NCI-H774 (cell line): ENCODE data around the gene DHRS13.
A peak's percentile ranks its signal among the peaks of the same experiment; 100 is the strongest.
"Not testable (repeated sequence)": the region's sequence is repeated elsewhere in the genome, so short reads cannot be mapped to it uniquely, and the experiment has no call there.

Source experiments
- DNase-seq: peaks from one replicate; lab custom pipeline; 2025; lab: John Stamatoyannopoulos, UW

Gene DHRS13

DNA sequence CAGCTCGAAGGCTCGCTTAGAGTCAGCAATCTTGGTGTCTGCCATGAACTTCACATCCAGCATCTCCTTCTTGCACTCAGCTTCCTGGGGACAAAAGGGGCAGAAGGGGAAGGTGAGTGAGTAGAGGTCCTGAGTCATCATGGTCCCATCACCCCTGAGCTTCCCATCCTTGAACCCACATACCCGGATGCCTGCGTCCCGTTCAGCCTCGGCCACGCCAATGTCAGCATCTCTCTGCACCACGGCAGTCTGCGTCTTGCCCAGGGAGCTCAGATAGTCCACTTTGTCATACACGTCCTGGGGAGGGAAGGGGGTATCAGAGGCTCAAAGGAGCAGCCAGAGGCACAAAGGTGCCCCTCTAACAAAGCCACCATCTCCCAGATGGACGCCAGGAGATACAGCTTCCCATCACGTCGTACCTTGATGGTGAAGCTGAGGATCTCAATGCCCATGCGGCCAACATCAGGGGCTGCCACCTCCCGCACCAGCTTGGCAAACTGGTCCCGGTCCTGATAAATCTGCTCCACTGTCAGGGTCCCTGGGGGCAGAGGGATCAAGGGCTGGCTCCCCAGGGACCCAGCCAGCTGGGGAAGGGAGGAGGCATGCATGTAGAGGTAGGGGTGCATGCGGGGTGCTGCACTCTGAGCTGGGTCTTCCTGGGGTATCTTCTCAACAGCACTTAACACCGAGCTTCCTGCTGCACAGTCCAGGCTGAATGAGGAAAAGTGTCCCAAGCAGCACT, 20.6 kb downstream of the DHRS13 start:
- DNase-seq: no peak

DNA sequence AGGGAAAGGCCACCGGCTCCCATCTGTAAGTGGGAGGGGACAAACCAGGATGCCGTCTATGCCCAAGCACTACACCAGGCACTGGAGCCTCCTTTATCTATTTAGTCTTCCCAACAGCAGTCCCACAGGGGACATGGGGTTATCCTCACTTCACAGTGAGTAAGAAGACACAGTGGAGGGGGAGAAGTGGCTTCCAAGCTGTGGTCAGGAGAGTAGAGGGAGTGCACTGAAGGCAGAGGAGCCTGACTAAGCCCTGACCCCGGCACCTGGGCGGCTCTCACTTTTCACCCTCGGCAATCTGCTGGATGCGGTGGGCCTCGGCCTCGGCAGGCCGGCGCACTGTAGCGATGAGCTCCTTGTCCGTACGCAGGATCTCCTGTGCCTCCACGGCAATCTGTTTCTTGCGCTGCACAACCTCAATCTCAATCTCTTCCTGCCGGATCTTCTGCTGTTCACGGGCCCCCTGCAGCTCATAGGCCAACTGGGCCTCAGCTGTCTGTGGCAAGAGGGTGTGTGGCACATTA, 21.3 kb downstream of the DHRS13 start:
- DNase-seq: no peak

DNA sequence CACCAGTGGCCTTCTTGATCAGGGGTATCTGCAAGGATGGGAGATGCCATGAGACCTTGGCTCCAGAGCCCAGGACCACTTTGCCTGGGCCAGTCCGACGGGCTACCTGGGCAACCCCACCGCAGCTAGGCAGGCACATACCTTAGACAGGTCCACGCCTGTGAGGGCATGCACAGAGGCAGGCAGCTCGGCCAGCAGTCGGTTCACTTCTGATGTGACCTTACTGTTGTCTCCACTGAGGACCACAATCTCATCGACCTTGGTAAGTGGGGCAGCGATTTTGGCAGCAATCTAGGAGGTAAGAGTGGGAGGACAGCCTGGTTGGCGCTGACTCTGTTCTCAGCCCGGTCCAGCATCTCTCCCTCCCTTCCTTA, 22.3 kb downstream of the DHRS13 start:
- no peak for DNase-seq

DNA sequence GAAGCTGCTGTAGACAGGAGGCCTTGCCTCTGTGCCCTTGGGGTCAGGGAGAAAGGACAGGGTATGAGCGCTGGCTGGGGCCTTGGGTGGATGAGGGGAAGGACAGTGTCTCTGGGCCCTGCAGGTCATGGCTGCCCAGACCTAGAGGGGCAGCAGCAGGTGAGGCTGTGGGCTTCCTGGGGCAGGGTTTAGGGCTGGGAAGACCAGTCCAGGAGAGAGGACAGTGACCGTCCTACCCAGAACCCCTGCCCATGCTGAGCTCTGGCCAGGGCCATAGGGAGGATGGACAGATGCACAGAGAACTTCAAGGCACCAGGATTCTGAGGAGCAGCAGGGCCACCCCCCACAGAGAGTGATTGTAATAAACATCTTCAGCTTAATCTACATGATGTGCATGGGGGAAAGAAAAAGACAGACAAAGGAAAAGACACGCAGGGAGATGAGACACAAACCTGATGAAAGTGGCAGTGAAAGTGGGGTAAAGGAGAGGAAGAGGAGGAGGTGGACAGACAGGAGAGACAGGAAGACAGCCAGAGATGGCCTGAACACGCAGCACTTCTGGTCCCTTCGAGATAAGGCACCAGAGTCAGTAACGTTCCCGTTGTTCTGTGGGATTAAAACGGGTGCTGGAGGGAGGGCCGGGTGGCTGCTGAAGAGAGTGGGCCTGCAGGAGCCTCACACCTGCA, 22.9 kb downstream of the DHRS13 start:
- DNase-seq: no peak

DNA sequence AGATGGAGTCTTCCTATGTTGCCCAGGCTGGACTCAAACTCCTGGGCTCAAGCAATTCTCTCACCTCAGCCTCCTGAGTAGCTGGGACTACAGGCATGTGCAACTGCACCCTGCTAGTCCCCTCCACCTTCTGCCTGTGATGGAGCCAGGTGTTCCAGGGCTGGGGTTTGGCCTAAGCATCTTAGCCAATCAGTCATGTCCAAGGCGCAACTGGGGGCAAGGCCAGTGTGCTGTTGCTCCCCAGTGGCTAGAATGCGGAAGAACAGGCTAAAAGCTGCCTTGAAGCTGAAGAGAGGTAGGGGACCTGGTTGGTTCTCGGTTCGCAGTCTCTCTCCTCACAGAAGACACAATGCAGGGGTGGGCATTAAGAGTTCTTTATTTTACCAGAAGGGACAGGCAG, 23.9 kb downstream of the DHRS13 start:
- peak; percentile 10 for DNase-seq

DNA sequence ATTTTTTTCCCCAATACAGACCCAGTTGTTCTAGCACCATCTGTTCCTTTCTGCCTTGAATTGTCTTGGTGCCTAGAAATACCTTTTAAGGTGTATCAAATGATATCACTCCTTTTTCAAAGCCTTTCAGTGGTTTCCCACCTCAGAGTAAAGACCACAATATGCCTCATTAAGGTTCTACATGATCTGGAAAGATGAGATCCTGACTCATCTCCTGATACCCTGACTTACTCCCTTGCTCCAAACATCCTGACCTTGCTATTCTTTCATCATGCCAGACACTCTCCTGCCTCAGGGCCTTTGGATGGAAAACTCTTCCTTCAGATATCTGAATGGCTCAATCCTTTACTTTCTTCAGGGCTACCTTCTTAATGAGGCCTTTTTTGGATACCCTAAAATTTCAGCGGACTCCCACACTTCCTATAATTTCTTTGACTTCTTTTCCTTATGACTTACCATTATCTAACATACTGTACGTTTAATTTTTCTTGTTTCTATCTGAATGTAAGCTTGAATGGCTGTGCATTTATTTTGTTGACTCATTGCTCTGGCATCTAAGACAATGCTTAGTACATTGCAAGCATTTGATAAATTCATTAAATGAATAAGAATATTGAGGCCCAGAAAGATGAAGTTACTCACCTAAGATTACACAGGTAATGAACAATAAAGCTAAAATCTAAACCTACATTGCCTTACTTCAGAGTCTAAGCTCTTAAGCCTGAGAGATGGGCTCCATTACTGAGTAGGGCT, 24.5 kb downstream of the DHRS13 start:
- DNase-seq: no peak

DNA sequence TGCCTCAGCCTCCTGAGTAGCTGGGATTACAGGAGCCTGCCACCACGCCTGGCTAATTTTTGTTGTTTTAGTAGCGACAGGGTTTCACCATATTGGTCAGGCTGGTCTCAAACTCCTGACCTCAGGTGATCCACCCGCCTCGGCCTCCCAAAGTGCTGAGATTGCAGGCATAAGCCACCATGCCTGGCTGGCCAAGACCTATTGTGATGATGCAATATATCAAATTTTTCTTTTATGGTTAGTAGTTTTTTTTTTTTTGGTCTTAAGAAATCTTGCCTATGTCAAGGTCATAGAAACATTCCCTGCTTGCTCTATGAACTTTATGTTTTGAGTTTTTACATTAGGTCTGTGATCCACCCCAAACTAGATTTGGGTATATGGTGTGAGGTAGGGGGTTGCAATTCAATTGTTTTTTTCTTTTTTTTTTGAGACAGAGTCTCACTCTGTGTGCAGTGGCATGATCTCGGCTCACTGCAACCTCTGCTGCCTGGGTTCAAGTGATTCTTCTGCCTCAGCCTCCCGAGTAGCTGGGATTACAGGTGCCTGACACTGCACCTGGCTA, 25.6 kb downstream of the DHRS13 start:
- not testable (repeated sequence) for DNase-seq

DNA sequence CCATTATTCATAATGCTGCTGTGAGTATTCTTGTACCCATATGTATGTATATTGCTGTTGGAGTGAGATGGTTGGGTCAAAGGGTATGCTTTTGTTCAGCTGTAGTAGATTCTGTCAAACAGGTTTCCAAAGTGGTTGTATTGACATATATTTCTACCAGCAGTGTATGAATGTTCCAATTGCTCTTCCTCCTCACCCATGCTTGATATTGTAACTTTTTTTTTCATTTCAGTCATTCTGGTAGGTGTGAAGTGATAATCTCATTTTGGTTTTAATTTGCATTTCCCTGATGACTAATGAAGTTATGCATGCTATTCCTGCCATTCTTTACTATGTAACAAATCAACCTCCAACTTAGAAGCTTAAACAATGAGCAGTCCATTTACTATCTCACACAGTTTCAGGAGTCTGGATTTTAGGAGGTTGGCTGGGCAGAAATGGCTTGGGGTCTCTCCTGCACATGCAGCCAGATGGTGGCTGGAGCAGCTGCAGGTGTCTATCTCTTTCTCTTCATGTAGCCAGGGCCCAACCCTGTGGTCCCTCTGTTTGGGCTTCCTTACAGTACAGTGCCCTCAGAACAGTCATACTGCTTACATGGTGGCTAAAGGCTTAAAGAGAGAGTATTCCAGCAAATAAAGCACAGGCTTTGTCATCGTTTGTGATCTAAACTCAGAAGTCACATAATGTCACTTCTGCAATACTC, 26.9 kb downstream of the DHRS13 start:
- no peak for DNase-seq

DNA sequence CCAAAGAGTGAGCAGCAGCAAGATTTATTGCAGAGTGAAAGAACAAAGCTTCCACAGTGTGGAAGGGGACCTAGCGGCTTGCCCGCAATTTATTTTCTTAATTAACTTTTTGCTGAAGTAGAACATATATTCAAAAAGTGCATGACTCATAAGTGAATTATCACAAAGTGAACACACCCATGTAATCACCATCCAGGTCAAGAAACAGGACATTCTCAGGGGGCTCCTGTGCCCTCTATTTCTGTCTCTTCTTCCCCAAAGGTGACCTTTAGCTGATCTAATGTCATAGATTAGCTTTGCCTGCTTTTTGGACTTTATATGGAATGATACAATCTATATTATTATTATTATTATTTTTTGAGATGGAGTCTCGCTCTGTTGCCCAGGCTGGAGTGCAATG, 28.1 kb downstream of the DHRS13 start:
- DNase-seq: no peak

DNA sequence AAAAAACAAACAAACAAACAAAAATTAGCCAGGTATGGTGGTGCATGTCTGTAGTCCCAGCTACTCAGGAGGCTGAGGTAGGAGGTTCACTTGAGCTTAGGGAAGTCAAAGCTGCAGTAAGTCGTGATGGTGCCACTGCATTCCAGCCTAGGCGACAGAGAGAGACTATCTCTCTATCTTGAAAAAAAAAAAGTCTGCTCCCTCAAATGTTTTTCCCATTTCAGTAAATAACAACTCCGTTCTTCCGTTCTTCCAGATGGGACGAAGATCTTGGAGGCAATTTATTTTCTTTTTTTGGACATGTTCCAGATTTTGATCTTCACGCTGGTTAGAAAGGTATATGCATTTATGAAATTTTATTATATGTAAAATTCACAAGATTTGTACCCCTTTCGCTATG, 29.0 kb downstream of the DHRS13 start:
- DNase-seq: no peak

DNA sequence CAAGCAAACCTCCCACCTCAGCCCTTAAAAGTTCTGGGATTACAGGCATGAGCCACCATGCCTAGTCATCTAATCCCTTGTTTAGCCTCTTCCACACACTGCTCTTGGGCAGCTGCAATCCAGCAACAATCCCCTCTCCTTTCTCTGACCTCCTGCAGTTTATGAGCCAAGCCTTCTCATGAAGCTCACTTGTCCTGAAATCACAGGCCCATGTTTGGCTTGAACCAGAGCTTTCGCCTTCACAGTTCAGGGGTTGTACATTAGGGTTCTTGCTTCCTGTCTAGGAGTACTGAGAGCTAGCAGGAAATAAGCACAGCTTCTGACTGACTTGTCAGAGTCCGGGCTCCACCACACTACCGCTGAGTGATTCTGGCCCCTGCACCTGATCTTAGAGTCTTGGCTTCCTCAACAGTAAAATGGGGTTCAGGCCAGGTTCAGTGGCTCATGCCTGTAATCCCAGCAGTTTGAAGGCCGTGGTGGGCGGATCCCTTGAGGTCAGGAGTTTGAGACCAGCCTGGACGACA, 31.8 kb downstream of the DHRS13 start:
- DNase-seq: no peak

DNA sequence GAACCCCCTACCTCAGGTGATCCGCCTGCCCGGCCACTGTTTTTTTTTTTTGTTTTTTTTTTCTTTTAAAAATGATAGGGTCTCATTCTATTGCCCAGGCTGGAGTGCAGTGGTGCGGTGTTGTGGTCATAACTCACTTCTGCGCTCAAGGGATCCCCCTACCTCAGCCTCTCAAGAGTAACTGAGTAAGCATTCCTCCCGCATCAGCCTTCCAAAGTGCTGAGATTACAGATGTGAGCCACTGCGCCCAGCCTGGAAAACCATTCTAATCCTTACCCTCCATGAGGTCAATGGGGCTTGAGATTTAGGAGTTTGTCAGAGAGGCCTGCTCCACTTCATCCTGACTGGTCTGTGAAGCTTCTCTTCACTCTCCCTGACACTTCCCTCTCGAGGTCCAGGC, 35.6 kb downstream of the DHRS13 start:
- no peak for DNase-seq

DNA sequence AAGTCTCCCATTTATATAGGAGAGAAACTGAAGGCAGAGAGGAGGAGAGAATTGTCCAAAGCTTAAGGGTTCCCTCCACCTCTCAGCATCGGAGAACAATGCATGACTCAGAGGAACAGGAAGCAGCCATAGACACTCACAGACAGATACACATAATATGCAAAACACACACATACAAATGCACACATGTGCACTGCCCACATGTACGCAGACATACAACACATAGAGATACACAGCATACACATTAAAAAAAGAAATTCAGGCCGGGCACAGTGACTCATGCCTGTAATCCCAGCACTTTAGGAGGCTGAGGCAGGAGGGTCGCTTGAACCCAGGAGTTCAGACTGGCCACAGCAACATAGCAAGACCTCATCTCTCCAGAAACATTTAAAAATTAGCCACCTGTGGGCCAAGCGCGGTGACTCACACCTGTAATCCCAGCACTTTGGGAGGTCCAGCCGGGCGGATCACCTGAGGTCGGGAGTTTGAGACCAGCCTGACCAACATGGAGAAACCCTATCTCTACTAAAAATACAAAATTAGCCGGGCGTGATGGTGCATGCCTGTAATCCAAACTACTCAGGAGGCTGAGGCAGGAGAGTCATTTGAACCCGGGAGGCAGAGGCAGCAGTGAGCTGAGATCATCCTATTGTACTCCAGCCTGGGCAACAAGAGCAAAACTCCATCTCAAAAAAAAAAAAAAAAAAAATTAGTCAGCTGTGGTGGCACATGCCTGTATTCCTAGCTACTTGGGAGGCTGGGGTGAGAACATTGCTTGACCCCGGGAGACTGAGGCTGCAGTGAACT, 36.7 kb downstream of the DHRS13 start:
- DNase-seq: no peak

DNA sequence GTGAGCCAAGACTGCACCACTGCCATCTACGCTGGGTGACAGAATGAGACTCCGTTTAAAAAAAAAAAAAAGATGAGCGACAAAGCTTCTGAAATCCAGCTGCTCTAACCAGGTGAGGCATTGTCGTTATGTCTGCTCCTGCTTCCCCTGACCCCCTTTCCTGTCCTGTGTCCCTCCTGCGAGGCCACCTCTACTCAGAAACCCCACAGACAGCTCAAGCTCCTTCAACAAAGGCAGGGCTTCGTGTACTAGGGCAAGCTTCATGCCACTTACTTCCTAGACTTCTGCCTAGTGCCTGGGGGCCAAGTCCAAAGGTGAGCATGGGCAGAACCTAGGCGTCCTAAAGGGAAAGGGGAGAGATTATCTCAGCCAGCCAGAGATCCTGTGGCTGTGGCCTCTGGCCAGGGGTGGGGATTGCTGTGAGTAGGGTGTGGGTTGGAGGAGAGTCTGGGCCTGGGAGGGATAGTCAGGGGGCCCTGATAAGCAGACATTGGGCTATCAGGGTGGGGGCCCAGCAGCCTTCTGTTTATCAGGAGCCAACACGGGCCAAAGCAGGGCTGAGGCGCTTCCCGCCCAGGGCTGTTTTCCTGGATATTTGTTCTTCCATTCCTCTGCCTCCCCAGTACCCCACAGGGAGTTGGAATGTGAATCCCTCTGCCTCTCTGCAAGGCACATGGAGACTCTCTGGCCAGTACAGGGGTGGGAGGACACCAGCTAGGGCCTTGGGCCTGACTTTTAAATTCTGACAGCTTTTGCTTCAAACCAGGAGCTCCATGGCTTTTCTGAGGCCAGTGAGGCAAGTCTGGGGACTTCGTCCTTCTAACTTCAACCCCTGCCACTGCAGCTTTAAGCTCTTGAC, 37.7 kb downstream of the DHRS13 start:
- no peak for DNase-seq

DNA sequence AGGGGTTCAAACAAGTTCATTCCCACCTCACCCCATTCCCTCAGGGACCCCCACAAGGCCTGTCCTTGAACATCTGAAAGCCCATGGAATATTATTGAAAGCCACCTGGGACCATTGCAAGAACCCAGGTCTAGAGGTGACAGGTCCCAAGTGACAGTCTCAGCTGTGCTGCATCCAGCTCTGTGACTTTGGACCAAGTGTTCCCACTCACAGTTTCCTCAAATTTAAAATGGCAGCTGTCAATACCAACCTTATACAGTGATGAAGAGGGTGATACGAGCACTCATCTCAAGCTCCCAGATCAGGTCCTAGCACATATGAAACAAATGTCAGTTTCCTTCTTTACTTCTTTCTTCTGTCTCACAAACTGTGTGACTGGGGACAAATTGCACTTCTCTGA, 38.9 kb downstream of the DHRS13 start:
- no peak for DNase-seq

DNA sequence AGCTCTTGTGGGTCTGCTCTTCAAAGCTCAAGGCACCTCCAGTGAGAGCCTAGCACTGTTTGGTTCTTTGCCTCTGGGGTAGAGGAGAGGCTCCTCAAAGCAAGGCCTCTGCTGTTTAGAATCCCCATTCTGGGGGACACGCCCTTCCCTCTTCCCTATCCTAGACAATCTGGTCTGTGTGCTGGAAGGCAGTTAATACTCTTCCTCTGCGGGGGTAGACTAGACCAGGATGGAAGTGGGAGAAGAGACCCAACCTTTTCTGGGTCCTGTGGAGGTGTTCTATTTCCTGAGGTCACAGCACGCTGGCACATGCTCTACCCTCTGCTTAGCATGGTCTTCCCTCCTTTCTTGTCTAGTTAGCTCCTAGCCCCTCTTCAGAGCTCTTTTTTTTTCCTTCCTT, 40.3 kb downstream of the DHRS13 start:
- no peak for DNase-seq

DNA sequence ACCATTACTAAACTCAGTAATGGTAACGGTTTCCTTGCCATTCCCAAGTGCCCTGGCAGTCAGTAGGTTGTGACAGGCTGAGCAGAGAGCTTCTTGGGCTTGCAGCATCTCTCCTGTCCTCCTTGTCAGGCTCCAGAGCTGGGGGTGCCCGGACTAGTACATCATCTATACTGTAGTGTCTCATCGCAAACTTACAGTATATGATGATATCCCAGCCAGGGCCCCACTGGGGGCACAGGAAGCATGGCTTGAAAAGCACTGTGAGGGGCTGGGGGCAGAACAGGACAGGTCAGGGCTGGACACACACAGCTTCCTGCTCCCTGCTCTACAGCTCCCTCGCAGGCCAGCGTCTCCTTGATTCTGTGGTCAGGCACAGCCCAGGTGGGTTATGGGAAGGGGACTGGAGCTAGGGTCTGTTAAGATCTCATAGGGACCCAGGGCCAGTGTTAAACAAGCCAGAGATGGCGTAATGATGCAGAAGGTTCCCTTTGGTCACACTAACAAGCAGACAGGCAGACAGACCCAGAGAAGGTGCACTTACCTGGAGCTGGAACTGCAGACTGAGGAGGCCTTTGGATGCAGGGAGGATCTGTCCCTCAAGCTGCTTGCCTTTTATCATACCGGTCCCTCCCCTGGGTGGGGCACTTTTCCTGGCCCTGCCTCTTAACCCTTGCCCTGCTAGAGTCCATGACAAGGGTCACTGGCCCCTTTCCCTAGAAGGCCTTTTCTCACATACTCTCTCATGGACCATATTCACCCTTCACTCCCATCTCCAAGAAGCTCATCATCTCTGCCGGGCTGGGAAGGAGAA, 41.3 kb downstream of the DHRS13 start:
- no peak for DNase-seq

DNA sequence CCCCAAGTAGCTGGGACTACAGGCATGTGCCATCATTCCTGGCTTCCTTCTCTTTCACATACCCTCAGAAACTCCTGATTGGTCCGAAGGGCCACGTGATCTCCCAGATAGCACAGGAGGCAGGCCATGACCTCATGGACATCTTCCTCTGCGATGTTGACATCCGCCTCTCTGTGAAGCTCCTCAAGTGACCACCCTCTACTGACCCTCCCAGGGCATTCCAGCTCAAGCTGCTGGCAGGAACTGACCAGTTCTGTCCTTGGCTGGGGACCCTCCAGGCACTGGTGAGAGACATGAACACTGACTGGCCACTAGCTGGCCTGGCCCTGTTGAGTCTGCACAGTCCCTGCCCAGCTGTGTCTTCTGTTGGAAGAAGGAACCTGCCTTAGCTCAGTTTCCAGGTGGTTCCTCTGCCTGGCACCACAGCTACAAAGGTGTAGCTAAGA, 42.5 kb downstream of the DHRS13 start:
- no peak for DNase-seq

DNA sequence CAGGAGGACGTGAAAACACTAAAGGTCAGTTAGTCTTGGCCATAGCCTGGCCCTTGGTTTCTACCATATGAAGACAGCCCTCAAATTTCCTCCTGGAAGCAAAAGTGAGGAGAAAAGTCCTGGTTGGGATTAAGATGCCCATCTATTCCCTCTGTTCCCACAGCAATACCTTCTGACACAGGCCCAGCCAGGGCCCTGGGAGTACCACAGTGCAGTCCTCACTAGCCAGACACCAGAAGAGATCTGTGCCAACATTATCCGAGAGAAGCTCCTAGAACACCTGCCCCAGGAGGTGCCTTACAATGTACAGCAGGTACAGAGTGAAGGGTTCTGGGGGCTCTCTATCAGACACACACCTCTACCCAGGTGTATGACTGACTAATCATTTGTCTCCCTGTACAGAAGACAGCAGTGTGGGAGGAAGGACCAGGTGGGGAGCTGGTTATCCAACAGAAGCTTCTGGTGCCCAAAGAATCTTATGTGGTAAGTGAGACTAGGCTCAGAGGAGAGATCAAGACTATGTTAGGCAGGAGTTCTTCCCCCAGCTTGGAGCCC, 44.0 kb downstream of the DHRS13 start:
- DNase-seq: no peak
